Tibial nerve (tissue), 4 donors: ENCODE results near the gene PDK3. TPM values are rescaled to one million over a fixed set of nuclear protein-coding genes. Genes with fewer than 3 reads are reported as not detected.

Experiments
- DNase-seq, 2 donors: peaks; one replicate each; pipeline ENCODE4 v3.0.0-alpha.2; 2019; ENCODE audit warnings: low spot score in 2 of 2
- H3K27ac ChIP-seq, 4 donors: fragments of 200-600 bp; sonication (generic) in 3 of 4; one replicate each; pipeline ENCODE4 v1.5.1; 2017 to 2019; ENCODE audit warnings: mild to moderate bottlenecking in 1 of 4
- H3K27me3 ChIP-seq, 2 donors: fragments of 200-600 bp; sonication (generic) in 1 of 2; one replicate each; pipeline versions ENCODE4 v1.5.1 to v1.6.0; 2017 to 2019
- H3K36me3 ChIP-seq, 3 donors: fragments of 200-600 bp; sonication (generic); one replicate each; pipeline ENCODE4 v1.5.1; 2018 to 2019
- H3K4me1 ChIP-seq, 4 donors: fragments of 200-600 bp; sonication (generic) in 3 of 4; one replicate each; pipeline ENCODE4 v1.5.1; 2017 to 2019
- H3K4me3 ChIP-seq, 4 donors: fragments of 200-600 bp; sonication (generic) in 3 of 4; one replicate each; pipeline ENCODE4 v1.5.1; 2017 to 2019; ENCODE audit warnings: mild to moderate bottlenecking in 1 of 4, moderate library complexity in 1 of 4
- H3K9me3 ChIP-seq, 4 donors: fragments of 200-600 bp; sonication (generic) in 3 of 4; one replicate each; pipeline ENCODE4 v1.5.1; 2017 to 2019
- CTCF ChIP-seq, 5 experiments: fragments of 200-600 bp in 3 of 5; fragments of 450-650 bp in 2 of 5; sonication (generic) in 3 of 5; IDR thresholded peaks; one replicate each; pipeline ENCODE4 v1.5.1; 2016 to 2019; ENCODE audit warnings: antibody characterized with exemption in 5 of 5, mild to moderate bottlenecking in 3 of 5, moderate library complexity in 2 of 5
- EP300 ChIP-seq, 2 donors: sonication (generic); formaldehyde crosslinking; IDR thresholded peaks; one replicate each; pipeline ENCODE4 v1.6.1; 2017; ENCODE audit warnings: antibody characterized with exemption in 2 of 2, mild to moderate bottlenecking in 1 of 2
- POLR2A ChIP-seq, 2 donors: fragments of 450-650 bp; IDR thresholded peaks; one replicate each; pipeline ENCODE4 v1.6.1; 2017; ENCODE audit warnings: antibody characterized with exemption in 2 of 2, mild to moderate bottlenecking in 2 of 2, moderate library complexity in 2 of 2
- WGBS, 2 donors: methylation state at CpG; one replicate each; pipeline ENCODE4 v1.1.5; 2018; 5-methylcytosine and 5-hydroxymethylcytosine counted together
- total RNA-seq, 4 donors: library from RNA; depleted of rRNA; stranded (reverse); fragments of >200 nt; gene quantifications; one replicate each; pipeline ENCODE4 v1.1.0, GENCODE V29; 2016

Gene PDK3
- total RNA-seq, 4 donors from 2014 or later, result 18.3 to 39.8 (median 31.3) TPM

GRCh38 chrX:24426340-24426913 is 38.7 kb upstream of the PDK3 start:
- Histone ChIP-seq H3K27ac (peak overlapping the region in 2 of 4 donors; percentile 10 to 47), H3K4me3 (no peak overlapping the region), H3K4me1 (peaks cover 0 to 16% (median 5%) of the 10 kb centered on the region in 4 donors), H3K9me3 (no peaks in the 10 kb centered on the region), H3K36me3 (no peaks in the 10 kb centered on the region), H3K27me3 (no peaks in the 10 kb centered on the region)
- no peak for DNase-seq
- TF ChIP-seq POLR2A (IDR thresholded peaks at IDR 0.05) (no peak), EP300 (IDR thresholded peaks at IDR 0.05) (no peak), CTCF (IDR thresholded peaks at IDR 0.05) (no peak)
- WGBS, 2 donors, result 62 to 69% methylated on average over 1 to 2 of the region's 2 CpGs

GRCh38 chrX:24426921-24427746 is 38.0 kb upstream of the PDK3 start:
- TF ChIP-seq EP300 (IDR thresholded peaks at IDR 0.05), result peak in 1 of 2 donors; percentile 38
- no peak for TF ChIP-seq POLR2A (IDR thresholded peaks at IDR 0.05)
- Histone ChIP-seq H3K27ac (peak overlapping the region in 2 of 4 donors; percentile 47 to 60), H3K4me1 (peaks cover 0 to 16% (median 5%) of the 10 kb centered on the region in 4 donors), H3K4me3 (no peak overlapping the region), H3K36me3 (no peaks in the 10 kb centered on the region), H3K27me3 (no peaks in the 10 kb centered on the region), H3K9me3 (no peaks in the 10 kb centered on the region)
- 70 to 82% methylated on average over 8 to 10 of the region's 10 CpGs for WGBS, 2 donors
- DNase-seq, result peak in 1 of 2 donors; percentile 7

- Histone ChIP-seq H3K27me3 (no peaks in the 10 kb centered on the region), H3K4me3 (no peak overlapping the region), H3K36me3 (no peaks in the 10 kb centered on the region), H3K4me1 (peaks cover 0 to 16% (median 5%) of the 10 kb centered on the region in 4 donors), H3K9me3 (no peaks in the 10 kb centered on the region), H3K27ac (peak overlapping the region in 3 of 4 donors; percentile 19 to 60 (median 44))
- TF ChIP-seq EP300 (IDR thresholded peaks at IDR 0.05), result no peak
- TF ChIP-seq CTCF (IDR thresholded peaks at IDR 0.05), result no peak
- no peak for TF ChIP-seq POLR2A (IDR thresholded peaks at IDR 0.05)
- no peak for DNase-seq
- WGBS, 2 donors, result 25 to 42% methylated on average over 1 of the region's 1 CpG
Measured at GRCh38 chrX:24427747-24428019, 37.4 kb upstream of the PDK3 start.

GRCh38 chrX:24428516-24428915 is 36.6 kb upstream of the PDK3 start:
- no peaks in the 10 kb centered on the region for H3K36me3 ChIP-seq
- no peaks in the 10 kb centered on the region for H3K27me3 ChIP-seq
- peaks cover 0 to 16% (median 5%) of the 10 kb centered on the region in 4 donors for H3K4me1 ChIP-seq
- H3K9me3 ChIP-seq, result no peaks in the 10 kb centered on the region
- peak overlapping the region in 3 of 4 donors; percentile 19 to 61 (median 60) for H3K27ac ChIP-seq
- TF ChIP-seq CTCF (IDR thresholded peaks at IDR 0.05) (no peak), POLR2A (IDR thresholded peaks at IDR 0.05) (no peak), EP300 (IDR thresholded peaks at IDR 0.05) (no peak)
- no peak overlapping the region for H3K4me3 ChIP-seq
- no peak for DNase-seq
- WGBS, 2 donors, result 63 to 86% methylated on average over 4 of the region's 4 CpGs

- Histone ChIP-seq H3K27me3 (peaks cover 0 to 6% of the 10 kb centered on the region in 2 donors), H3K4me3 (no peak overlapping the region), H3K4me1 (no peaks in the 10 kb centered on the region), H3K9me3 (no peaks in the 10 kb centered on the region), H3K36me3 (no peaks in the 10 kb centered on the region), H3K27ac (no peak overlapping the region)
- no peak for DNase-seq
- TF ChIP-seq CTCF (IDR thresholded peaks at IDR 0.05), result no peak
- no peak for TF ChIP-seq EP300 (IDR thresholded peaks at IDR 0.05)
- TF ChIP-seq POLR2A (IDR thresholded peaks at IDR 0.05), result no peak
Measured at GRCh38 chrX:24435060-24435459, 30.0 kb upstream of the PDK3 start.
